A673 (cell line): ENCODE data around the gene CCER1. TPM values are rescaled to one million over a fixed set of nuclear protein-coding genes. Genes with fewer than 3 reads are reported as not detected.

Experiments
- BruUV-seq: library from RNA; stranded (reverse); fragments of 400-500 nt; replicated peaks from 2 replicates; lab custom pipeline; 2021; lab: Mats Ljungman, UMichigan
- CTCF ChIA-PET: fragments of 300-600 bp; sonication (Branson Sonifier 250); formaldehyde crosslinking; loops from one replicate; lab custom pipeline; 2022; ENCODE audit warnings: antibody characterized with exemption; lab: Charles Lee
- POLR2A ChIA-PET: fragments of 300-600 bp; sonication (Branson Sonifier 250); formaldehyde crosslinking; loops from one replicate; lab custom pipeline; 2022; ENCODE audit warnings: antibody characterized with exemption; ENCODE audit not compliant: low non-redundant PET; lab: Charles Lee
- DNase-seq: peaks from one replicate; pipeline ENCODE4 v3.0.0-alpha.2; 2015; ENCODE audit warnings: low spot score
- H3K27ac ChIP-seq: fragments of 200-600 bp; sonication (generic); 2 replicates; pipeline ENCODE4 v1.5.1; 2016; ENCODE audit warnings: mixed run types, low read depth, mild to moderate bottlenecking, mixed read lengths, antibody characterized with exemption, low read length; ENCODE audit not compliant: poor library complexity, severe bottlenecking
- H3K27me3 ChIP-seq: fragments of 200-600 bp; sonication (generic); replicated peaks from 2 replicates; pipeline ENCODE4 v1.6.1; 2017; ENCODE audit warnings: mixed run types, low read depth, mild to moderate bottlenecking, mixed read lengths, antibody characterized with exemption, low read length; ENCODE audit not compliant: insufficient read depth, poor library complexity
- H3K36me3 ChIP-seq: fragments of 200-600 bp; sonication (generic); 2 replicates; pipeline ENCODE4 v1.6.1; 2016; ENCODE audit warnings: mixed run types, mild to moderate bottlenecking, mixed read lengths, antibody characterized with exemption, low read length; ENCODE audit not compliant: insufficient read depth, poor library complexity, severe bottlenecking
- H3K4me1 ChIP-seq: fragments of 200-600 bp; sonication (generic); 2 replicates; pipeline ENCODE4 v1.6.1; 2017; ENCODE audit warnings: mixed run types, mild to moderate bottlenecking, mixed read lengths, antibody characterized with exemption, low read length; ENCODE audit not compliant: insufficient read depth, poor library complexity, severe bottlenecking
- H3K4me3 ChIP-seq: fragments of 200-600 bp; sonication (generic); 2 replicates; pipeline ENCODE4 v1.5.1; 2016; ENCODE audit warnings: low read depth, mixed run types, mild to moderate bottlenecking, mixed read lengths, low read length; ENCODE audit not compliant: poor library complexity, severe bottlenecking
- H3K9me3 ChIP-seq: fragments of 200-600 bp; sonication (generic); 2 replicates; pipeline ENCODE4 v1.6.1; 2016; ENCODE audit warnings: mixed run types, low read depth, mild to moderate bottlenecking, mixed read lengths, antibody characterized with exemption, low read length; ENCODE audit not compliant: poor library complexity, severe bottlenecking
- CTCF ChIP-seq: fragments of 300-800, 200-600 bp; sonication (generic); conservative IDR thresholded peaks from 2 replicates; pipeline ENCODE4 v1.5.1; 2017; ENCODE audit warnings: low read depth, mild to moderate bottlenecking, antibody characterized with exemption, low read length, moderate library complexity, mixed read lengths
- EZH2 ChIP-seq: fragments of 200-600 bp; sonication (generic); IDR thresholded peaks from 2 replicates; pipeline ENCODE4 v1.6.1; 2017; ENCODE audit warnings: borderline replicate concordance, low read depth, mild to moderate bottlenecking, mixed read lengths, antibody characterized with exemption, low read length; ENCODE audit not compliant: poor library complexity, severe bottlenecking
- intact Hi-C: fragments of 100-400 bp; cut with micrococcal nuclease; formaldehyde crosslinking; loops from one replicate; pipeline ENCODE4 v1.10.0; 2022; ENCODE audit not compliant: unreplicated experiment
- total RNA-seq: library from RNA; stranded (reverse); gene quantifications from 2 replicates; pipeline ENCODE4 v1.2.3, GENCODE V29; 2021

The CCER1 gene
- total RNA-seq, 1 experiment from 2014 or later = not detected

GRCh38 chr12:90905691-90906370 is 49.1 kb downstream of the CCER1 start:
- no peak for DNase-seq
- intact Hi-C loops = no loop called here
- POLR2A ChIA-PET = no interaction called here
- H3K4me1 ChIP-seq = peaks cover 5% of the 10 kb centered on the region
- TF ChIP-seq CTCF (no peak), EZH2 (no peak)
- no peaks in the 10 kb centered on the region for H3K27me3 ChIP-seq
- no peak overlapping the region for H3K4me3 ChIP-seq
- H3K9me3 ChIP-seq = no peaks in the 10 kb centered on the region
- H3K36me3 ChIP-seq = no peaks in the 10 kb centered on the region
- no peak overlapping the region for H3K27ac ChIP-seq
- no TSS peak for BruUV-seq
- CTCF ChIA-PET = no interaction called here

- no peak for TF ChIP-seq CTCF
- no peak for TF ChIP-seq EZH2
- intact Hi-C loops = no loop called here
- no peaks in the 10 kb centered on the region for H3K9me3 ChIP-seq
- H3K4me3 ChIP-seq = no peak overlapping the region
- BruUV-seq = no TSS peak
- POLR2A ChIA-PET = no interaction called here
- H3K4me1 ChIP-seq = peaks cover 5% of the 10 kb centered on the region
- CTCF ChIA-PET = no interaction called here
- no peak overlapping the region for H3K27ac ChIP-seq
- DNase-seq = no peak
- H3K27me3 ChIP-seq = no peaks in the 10 kb centered on the region
- no peaks in the 10 kb centered on the region for H3K36me3 ChIP-seq
Measured at GRCh38 chr12:90902596-90902995, 52.4 kb downstream of the CCER1 start.

Other genes starting within 250 kb of the CCER1 start
- gene EPYC, start 49.8 kb upstream of the CCER1 start, total RNA-seq = not detected in 2 replicates
- gene KERA, start 102.8 kb upstream of the CCER1 start, total RNA-seq = not detected in 2 replicates
- 0.42 TPM in 1 of 2 replicates, not detected in the other for gene LUM, start 156.3 kb upstream of the CCER1 start, total RNA-seq
- gene DCN, start 227.6 kb upstream of the CCER1 start, total RNA-seq = 3.5 and 3.6 TPM in 2 replicates